ENCODE measurements around the gene HUS1.
"Not testable (repeated sequence)": the region's sequence is repeated elsewhere in the genome, so short reads cannot be mapped to it uniquely, and the experiment has no call there.

HUS1 gene

DNA sequence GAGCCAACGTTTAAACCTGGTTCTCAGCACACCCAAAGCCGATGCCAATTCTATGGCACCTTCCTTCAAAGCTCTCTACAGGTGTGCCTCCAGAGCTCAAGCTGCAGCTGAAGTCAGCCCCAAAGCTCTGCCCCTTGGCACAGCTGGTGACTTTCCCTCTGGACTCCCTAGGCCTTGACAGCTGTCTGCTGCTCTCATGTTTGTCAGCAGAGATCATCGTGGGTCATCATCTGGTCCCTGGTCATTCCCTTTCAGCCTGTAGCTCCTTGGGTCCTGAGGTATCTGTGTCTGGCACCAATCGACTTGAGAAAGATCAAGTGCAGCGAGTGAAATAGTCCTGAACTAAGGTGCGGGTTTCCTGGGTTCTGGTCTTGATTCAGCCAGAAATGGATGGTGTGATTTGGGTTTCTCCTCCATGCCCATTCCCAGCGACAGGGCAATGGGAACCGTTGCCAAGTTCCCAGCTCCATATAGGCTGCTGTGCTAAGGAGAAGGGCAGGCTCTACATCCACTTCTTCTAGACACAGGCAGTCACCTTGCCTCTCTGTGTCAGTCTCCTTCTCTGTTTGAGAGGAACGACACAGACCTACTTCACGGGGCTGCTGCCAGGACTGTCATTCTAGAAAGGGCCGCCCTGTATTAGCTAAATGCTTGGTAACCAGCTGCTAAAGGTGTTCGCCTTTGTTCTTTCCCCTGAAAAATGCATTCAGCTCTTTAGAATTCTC is 34.7 kb downstream of the HUS1 start:
- no peak for DNase-seq (ENCODE audit: low read depth)

DNA sequence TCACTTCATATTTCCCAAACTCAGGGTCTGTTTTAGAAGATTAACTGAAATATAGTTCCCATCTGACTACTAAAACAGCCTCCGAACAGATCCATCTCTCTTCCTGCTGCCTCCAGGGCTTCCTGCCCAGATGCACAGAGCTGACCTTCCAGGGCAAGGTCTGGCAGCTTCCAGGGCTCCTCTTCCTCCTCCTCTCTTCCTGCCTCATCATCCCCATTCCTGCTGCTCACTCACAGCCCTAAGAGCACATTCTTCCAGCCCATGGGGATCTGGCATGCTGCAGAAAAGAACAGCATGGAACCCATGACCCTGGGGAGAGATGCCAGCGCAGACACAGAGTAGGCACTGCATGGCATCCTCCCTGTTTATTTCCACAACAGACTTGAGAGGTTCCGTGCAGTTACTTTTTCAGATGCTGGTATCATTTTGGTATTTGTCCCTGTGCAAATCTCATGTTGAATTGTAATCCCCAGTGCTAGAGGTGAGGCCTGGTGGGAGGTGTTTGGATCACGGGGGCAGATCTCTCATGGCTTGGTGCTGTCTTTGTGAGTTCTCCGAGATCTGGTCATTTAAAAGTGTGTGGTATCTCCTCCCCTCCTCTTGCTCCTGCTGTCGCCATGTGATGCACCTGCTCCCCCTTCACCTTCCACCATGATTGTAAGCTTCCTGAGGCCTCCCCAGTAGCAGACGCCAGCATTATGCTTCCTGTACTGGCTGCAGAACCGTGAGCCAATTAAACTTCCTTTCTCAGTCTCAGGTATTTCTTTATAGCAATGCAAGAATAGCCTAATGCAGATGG is 35.5 kb downstream of the HUS1 start:
- DNase-seq (ENCODE audit: low read depth), result no peak

DNA sequence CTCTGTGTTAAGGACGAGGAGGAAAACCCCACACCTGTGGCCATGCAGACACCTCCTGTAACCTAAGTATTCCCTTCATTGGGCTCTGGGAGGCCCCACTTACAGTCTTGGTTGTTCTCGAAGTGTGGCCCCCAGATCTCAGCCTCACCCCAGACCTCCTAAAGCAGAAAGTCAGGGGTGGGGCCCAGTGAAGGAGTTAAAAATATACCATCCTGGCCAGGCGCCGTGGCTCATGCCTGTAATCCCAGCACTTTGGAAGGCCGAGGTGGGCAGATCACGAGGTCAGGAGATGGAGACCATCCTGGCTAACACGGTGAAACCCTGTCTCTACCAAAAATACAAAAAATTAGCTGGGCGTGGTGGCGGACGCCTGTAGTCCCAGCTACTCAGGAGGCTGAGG is 36.8 kb downstream of the HUS1 start:
- not testable (repeated sequence) for DNase-seq (ENCODE audit: low read depth)

DNA sequence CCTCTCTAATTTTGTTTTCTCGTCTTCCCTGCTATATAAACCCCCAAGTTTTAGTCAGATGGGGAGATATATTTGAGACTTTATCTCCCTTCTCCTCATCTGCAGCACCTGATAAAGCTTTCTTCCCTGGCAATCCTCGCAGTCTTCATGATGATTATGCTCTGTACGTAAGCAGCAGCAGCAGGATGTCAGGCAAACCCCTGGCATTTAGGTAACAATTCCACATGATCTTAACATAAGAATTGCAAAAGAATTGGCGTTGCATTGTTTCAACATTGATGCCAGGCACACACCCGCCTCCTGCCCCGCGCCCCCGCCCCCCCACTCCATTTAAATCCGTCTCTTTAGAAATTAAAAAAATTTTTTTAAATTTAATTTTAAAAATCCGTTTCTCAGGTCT is 37.3 kb downstream of the HUS1 start:
- no peak for DNase-seq (ENCODE audit: low read depth)

DNA sequence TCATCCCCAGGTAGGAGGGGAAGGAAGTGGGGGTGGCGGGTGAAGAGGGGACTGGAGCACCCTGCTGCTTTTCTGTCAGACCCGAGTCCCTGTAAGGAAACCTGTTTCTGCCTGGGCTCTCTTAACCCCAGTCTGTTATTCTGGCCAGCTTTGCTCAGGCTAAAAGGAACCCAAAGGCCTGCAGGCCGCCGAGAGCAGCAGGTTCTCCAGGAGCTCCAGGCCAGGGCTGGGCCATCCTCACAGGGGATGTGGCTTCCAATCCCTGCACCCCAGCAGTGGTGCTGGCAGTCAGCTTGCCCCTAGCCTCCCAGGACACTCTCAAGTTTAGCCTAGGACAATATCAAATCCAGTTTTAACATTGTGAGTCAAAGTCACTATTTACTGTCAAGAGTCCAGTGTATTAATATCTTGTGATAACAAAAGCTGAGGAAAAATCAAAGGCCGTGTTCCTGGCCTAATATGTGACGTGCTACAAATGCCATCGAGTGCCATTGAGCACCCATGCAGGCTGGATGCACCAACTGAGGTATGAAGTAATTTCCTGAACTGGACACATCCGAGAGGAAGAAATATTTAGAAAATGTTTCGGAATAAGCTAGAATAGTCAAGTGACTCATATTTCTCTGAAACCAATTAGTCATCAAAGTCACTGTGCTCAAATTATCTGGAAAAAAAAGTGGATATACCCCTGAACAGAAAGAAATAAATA is 38.1 kb downstream of the HUS1 start:
- peak; percentile 84 for DNase-seq (ENCODE audit: low read depth)

DNA sequence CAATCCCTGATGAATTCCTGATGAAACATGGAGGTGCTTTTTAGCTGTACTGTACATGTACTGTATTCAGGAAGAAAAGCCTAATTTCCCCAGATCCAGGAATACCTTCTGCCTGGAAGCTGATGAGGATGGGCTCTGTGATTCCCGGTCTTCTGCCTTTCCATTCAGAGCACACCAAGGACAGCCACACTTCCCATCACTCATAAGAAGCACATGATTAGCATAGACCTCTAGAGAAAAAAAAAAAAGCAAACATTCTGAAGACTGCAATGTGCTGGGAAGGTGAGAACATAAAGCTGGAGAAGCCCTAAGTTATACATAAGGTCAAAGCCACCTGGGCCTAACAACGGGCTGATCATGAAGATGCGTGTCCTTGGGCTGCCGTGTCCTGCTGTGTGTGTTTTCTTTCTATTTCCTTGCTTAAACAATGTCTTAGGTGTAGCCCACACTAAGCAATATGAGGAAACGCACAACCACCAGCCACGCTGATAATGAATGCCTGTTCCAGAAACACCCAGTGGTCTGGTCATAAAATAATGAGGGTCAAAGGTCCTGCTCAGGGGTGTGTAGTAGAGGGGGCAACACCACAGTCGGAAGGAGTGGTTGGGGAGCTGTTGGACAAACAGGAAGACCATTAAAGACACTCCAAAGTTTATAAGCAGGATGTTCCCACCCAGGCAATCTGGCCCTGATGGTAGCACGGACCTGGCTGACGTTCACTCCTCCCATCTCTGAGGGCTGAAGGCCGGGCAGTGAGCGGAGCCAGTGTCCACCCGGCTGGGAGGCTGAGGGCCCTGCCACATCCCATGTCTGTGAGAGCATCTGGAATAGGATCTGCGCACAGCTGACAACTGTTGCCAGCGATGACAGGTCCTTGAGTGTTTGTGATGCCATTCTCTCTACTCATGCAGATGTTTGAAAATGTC is 39.1 kb downstream of the HUS1 start:
- DNase-seq (ENCODE audit: low read depth), result no peak

DNA sequence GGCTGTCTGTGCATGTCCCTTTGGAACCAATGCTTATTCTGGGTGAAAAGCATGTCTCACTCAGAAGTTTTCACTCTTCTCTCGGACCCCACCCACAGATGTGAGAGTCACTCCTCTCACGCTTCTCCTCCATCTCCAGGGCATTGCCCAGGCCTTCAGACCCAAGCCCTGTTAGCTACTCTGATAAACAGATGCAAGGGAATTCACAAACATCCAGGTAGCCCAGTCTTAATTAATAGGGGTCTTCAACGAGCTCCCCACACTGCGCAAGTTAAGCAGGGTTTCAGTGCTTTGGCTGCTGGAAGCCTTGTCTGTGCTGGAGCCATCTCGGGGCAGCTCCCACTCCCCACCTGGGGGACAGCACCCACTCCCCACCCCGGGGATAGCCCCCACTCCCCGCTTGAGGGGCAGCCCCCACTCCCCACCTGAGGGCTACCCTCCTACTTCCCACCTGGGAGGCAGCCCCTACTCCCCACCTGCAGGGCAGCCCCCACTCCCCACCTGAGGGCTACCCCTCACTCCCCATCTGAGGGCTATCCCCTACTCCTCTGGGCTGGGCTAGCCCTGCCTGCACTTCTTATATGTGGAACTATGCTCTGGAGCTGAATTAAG is 39.9 kb downstream of the HUS1 start:
- DNase-seq (ENCODE audit: low read depth), result no peak

DNA sequence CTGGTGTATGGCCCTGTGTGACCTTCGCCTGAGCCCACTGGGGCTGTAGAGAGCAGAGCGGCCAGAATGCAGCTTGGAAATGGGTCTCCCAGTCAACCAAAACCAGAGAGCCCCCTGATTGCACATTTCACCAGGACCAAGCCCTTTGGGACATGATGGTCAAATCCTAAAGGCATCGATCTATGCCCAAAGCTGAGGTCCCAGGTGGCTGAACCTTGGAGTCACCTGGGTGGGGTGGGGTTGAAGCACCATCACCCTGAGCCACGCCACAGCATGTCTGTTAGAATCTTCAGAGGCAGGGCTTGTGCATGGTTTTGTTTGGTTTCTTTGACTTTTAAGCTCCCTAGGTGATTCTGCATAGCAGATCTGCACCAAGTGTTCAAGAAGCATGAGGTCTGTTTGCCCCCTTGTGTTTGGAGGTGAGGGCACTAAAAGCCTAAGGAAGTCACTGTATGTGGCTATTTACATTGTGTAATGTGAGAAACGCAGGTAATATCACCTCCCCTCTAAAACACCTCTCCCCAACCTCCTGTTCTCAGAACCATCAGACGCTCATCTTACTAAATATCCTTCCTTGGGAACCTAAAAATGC is 40.7 kb downstream of the HUS1 start:
- no peak for DNase-seq (ENCODE audit: low read depth)

DNA sequence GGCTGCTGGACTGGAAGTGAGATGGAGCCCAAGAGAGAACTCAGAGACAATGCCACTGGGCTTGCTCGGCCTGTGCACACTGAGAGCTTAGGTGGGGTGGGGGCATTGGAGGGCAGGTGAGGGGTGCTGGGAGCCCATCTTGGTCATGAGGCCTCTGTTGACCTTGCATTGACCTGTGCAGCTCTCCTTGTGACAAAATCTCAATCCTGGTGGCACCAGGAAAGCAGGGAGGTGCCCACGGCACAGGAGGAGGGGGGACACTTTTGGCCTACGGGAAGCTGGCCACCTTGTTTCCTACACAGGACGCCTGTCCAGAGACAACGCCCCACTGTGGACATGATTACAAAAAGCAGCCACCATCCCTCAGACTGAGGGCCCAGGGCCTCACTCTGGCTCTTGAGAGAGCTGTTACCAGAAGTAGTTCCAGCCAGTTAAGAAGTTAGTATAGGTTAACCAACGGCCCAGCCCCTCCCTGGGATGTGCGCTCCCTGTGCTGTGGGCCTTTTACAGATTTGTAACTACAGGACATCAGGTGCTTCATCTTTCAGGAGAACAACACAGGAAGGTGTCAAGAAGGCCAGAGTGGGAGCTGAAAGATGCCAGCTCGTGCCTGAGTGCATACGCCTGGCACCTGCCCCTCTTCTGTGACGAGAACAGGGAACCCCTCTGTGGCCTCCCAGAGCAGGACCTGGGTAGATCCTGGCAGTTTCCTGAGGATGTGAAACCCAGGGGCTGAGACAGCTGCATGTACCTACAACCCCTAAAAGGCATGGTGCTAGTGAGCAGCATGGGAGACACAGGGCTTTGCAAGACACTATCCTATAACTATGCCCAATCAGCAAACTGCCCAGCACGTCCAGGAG is 41.5 kb downstream of the HUS1 start:
- no peak for DNase-seq (ENCODE audit: low read depth)

DNA sequence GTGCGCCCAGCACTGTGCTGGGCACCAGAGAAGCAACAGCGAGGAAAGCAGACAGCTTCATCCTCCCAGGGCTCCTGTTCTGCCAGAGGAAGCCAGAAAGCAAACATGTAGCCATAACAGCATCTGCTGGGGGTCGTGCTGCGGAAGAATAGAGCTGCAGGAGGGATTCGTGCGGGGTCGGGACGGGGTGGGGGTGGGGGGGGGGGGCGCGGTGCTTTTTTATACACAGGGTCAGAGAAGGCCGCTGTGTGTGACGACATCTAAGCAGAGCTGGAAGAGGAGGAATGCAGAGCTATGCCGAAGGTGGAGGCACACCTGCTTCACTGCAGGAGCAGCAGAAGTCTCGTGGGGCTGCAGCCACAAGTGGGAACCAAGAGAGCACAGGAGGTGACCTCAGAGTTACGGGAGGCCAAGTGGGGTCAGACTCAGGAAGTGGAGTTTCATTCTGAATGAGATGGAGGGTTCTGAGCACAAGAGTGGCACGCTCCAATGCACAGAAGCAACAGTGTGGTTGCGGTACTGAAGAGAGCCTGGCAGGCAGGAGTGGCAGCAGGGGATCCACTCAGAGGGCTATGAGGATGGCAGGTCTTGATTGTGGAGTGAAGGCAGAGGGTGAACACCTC is 42.2 kb downstream of the HUS1 start:
- DNase-seq (ENCODE audit: low read depth), result no peak

DNA sequence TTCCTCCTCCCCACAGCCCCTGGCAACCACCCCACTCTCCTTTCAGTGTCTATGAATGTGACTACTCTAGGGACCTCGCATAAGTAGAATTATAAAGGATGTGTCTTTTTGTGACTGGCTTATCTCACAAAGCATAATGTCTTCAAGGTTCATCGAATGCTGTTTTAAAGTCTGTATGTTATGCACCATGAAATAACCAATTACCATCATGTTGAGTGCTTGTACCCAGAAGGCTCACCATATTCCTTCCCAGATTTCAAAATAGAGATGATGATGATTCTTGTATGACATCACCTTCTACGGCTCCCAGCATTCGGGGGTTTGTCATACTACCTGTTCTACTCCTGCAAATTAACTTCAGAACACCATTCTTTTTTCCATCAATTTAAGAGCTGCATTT is 43.1 kb downstream of the HUS1 start:
- DNase-seq (ENCODE audit: low read depth), result no peak

DNA sequence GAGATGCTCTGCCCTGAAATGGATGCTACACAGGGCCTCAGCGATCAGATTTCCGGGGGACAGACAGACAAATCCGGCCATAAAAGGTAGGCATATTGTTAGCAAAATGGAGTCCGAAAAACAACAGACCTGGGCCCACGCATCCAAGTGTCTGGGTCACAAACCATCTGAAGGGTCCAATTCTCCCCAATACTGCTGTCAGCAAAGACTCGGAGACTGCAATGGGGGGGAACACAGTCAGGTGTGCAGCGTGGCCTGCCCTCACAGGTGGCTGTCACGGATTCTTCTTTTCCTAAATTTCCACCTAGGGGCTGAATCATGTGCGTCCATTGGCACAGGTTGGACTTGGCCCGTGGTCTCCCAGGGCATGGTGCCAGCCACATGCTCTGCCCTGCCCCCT is 44.1 kb downstream of the HUS1 start:
- no peak for DNase-seq (ENCODE audit: low read depth)

DNA sequence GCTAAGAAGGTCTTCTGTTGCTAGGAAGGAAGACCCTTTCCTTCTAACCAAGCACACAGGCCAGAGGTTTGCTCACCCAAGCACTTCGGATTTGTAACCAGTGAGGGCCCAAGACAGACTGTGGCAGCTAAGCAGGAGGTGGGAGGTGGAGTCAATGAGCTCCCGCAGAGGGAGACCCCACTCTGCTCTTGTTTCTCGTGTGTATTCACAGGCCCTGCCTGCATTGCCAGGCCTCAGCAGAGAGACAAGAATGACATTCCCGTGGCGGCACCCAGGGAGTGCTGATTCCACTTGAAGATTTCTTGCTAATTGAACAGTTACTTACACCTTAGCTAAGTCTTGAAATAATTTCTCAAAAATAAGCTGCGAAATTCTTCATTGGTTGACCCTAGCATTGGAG is 44.6 kb downstream of the HUS1 start:
- DNase-seq (ENCODE audit: low read depth), result no peak

DNA sequence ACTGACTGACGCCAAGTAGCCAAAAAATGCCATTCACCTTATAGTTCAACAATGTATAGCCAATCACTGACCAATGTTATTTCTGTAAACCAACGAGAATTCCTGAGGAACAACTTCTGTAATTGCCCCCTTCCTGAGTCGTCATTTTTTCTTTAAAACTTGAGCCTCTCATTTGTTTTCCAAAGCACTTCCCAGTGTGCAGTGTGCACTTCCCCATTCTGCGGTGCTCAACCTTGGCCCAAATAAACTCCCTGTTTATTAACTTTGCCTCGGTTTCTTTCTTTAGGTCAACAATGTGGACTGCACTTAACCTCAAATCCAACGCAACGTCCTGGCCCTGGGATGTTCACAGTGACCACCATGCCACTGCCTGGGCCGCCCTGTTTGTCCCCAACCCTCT is 46.2 kb downstream of the HUS1 start:
- no peak for DNase-seq (ENCODE audit: low read depth)

DNA sequence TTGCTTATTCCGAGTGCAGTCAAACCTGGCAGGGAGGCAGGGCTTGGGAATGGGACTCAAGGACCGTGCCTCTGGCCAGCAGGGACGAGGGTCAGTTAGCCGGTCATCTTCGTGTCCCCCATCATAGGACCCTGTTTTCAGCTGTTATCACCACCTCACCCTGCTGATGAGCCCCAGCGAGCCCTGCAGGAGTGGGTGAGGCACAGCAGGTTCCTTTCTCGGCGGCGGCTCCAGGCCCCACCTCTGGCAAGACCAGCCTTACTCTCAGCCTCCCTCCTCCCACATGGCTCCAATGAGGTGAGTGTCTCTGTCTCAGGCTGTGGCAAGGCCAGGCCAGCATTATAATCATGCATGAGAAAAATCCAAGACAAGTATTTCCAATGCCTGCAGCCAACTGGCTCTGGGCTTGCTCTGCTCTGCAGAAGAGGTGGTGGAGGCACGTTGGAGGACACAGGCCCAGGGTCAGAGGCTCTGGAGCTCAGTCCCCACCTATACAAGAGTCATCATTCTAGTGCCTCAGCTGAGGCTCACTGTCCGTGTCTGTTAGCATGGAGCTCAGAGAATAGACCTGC is 46.9 kb downstream of the HUS1 start:
- DNase-seq (ENCODE audit: low read depth), result no peak

DNA sequence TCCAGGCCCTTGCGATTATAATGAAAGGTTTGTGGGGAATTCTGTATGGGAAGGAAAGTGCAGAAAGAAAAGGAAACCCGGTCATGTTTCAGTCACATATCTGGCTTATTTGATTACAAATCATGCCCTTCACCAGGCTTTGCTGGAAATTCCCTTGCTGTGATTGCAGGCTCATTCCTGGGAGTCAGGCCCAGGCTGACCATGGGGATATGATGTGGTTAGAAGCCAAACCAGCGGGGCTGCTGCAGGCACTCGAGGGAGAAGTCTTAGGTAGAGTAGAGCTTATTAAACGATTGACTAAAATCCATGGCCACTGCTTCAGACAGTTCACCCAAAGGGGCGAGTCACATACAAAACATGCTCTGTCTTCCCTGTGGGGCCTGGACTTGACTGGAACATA is 47.4 kb downstream of the HUS1 start:
- DNase-seq (ENCODE audit: low read depth), result no peak

DNA sequence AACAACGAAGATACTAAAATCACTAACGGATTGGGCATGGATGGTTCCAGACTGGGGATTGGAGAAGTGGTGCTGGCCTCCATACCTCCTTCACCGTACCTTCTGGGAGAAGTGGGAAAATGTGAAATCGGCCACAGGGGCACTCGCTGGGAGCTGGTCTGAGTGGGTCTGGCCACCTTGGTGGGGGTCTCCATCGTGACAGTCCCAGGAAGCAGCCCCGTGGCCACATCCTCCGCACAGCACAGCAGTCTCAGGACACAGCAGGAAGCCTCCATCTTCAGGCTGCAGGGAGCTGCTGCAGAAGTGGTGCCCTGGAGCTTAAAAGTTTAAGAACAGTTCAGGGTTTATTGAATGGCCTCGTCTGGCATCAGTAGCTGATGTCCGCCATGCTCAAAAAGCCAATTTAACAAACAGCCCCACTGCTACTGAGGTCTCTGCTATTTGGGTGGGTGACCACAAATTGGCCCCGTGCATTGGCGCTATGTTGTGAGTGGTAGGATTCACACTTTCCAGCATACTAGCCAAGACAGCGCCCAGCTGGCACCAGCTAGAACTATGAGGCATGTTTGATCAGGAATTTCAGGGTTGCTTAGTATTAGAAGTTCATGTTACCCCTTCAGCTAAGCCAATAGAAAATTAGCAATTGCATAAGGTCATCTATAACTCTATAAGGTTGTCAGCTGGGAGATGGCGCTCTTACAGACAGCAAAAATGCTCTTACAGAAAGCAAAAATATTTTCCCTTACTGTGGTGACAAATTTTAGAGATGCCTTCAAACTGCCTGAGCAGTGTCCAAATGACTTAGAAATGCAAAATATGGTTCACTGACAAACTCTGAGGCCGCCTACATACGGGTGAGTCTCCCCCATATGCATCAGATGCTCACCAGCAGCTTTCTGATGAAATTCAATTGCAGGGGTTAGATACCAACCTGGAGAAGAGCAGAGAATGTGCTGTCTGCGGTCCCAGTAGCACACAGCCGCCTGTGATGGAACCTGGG is 48.1 kb downstream of the HUS1 start:
- no peak for DNase-seq (ENCODE audit: low read depth)

DNA sequence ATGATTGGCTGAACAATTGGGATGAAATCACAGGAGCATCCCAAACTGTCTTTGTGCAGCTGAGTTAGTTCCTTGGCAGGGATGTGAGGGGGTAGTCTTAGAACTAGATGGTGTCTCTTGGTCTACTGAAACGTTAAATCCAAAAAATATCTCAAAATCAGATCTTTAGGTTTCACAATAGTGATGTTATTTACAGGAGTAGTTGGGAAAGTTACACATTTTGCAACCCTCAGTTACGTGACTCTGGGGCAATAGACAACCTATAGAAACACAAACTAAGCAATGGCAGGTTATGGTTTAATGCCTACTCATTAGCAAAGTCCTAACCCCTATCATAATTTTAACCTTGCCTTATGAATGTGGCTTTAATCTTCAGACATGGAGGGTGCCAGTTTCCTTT is 55.1 kb downstream of the HUS1 start:
- no peak for DNase-seq (ENCODE audit: low read depth)
